HEK293 (cell line): Measurements from ENCODE around the gene RASA2.

ENCODE experiments used
- SP2 ChIP-seq: fragments of 450-650 bp; formaldehyde crosslinking; IDR thresholded peaks from 2 replicates; pipeline ENCODE4 v1.5.1; 2016; ENCODE audit warnings: missing biosample characterization, missing genetic modification characterization
- YY1 ChIP-seq: fragments of 450-650 bp; formaldehyde crosslinking; IDR thresholded peaks from 2 replicates; pipeline ENCODE4 v1.5.1; 2018; ENCODE audit warnings: missing biosample characterization, missing genetic modification characterization
- ZNF157 ChIP-seq: fragments of 450-650 bp; formaldehyde crosslinking; IDR thresholded peaks from 2 replicates; pipeline ENCODE4 v1.5.1; 2016; ENCODE audit warnings: missing biosample characterization, missing genetic modification characterization
- ZNF621 ChIP-seq: fragments of 450-650 bp; formaldehyde crosslinking; IDR thresholded peaks from 2 replicates; pipeline ENCODE4 v1.5.1; 2017; ENCODE audit warnings: missing biosample characterization, missing genetic modification characterization
- ZNF623 ChIP-seq: fragments of 450-650 bp; formaldehyde crosslinking; IDR thresholded peaks from 2 replicates; pipeline ENCODE4 v1.5.1; 2016; ENCODE audit warnings: missing biosample characterization, missing genetic modification characterization
- TF ChIP-seq, protein P1 (sequence below): fragments of 450-650 bp; formaldehyde crosslinking; IDR thresholded peaks from 2 replicates; pipeline ENCODE4 v1.5.1; 2016; ENCODE audit warnings: missing biosample characterization, missing genetic modification characterization, borderline replicate concordance
- TF ChIP-seq, protein P2 (sequence below): fragments of 450-650 bp; formaldehyde crosslinking; IDR thresholded peaks from 2 replicates; pipeline ENCODE4 v1.5.1; 2016; ENCODE audit warnings: missing biosample characterization, missing genetic modification characterization
- TF ChIP-seq, protein P3 (sequence below): fragments of 450-650 bp; formaldehyde crosslinking; IDR thresholded peaks from 2 replicates; pipeline ENCODE4 v1.5.1; 2016; ENCODE audit warnings: missing biosample characterization, missing genetic modification characterization

DNA sequence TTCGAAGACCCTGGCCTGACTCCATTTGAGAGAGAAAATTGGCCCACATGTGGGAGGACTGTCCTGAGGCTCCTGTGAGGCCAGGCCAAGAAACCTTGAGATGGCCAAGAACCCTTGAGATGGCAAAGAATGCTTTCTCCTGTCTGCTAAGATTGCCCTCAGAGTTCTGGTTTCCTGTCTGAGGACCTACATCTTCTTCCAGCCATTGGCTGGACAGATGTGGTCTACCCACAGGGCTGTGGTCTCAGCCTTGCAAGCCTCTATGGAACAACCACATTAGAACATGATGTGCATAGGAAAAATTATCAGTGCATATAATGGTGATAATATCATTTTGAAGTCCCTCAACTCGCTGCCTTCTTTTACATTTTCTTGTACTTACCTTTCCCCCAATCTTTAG is 10.8 kb upstream of the RASA2 start:
- TF ChIP-seq YY1 (tag by site-specific recombination) (no peak), ZNF623 (no peak), ZNF157 (tag by site-specific recombination) (no peak), ZNF621 (tag by site-specific recombination) (no peak), SP2 (tag by site-specific recombination) (no peak)
- TF ChIP-seq, protein P1, sequence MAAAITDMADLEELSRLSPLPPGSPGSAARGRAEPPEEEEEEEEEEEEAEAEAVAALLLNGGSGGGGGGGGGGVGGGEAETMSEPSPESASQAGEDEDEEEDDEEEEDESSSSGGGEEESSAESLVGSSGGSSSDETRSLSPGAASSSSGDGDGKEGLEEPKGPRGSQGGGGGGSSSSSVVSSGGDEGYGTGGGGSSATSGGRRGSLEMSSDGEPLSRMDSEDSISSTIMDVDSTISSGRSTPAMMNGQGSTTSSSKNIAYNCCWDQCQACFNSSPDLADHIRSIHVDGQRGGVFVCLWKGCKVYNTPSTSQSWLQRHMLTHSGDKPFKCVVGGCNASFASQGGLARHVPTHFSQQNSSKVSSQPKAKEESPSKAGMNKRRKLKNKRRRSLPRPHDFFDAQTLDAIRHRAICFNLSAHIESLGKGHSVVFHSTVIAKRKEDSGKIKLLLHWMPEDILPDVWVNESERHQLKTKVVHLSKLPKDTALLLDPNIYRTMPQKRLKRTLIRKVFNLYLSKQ, result no peak
- TF ChIP-seq, protein P2, sequence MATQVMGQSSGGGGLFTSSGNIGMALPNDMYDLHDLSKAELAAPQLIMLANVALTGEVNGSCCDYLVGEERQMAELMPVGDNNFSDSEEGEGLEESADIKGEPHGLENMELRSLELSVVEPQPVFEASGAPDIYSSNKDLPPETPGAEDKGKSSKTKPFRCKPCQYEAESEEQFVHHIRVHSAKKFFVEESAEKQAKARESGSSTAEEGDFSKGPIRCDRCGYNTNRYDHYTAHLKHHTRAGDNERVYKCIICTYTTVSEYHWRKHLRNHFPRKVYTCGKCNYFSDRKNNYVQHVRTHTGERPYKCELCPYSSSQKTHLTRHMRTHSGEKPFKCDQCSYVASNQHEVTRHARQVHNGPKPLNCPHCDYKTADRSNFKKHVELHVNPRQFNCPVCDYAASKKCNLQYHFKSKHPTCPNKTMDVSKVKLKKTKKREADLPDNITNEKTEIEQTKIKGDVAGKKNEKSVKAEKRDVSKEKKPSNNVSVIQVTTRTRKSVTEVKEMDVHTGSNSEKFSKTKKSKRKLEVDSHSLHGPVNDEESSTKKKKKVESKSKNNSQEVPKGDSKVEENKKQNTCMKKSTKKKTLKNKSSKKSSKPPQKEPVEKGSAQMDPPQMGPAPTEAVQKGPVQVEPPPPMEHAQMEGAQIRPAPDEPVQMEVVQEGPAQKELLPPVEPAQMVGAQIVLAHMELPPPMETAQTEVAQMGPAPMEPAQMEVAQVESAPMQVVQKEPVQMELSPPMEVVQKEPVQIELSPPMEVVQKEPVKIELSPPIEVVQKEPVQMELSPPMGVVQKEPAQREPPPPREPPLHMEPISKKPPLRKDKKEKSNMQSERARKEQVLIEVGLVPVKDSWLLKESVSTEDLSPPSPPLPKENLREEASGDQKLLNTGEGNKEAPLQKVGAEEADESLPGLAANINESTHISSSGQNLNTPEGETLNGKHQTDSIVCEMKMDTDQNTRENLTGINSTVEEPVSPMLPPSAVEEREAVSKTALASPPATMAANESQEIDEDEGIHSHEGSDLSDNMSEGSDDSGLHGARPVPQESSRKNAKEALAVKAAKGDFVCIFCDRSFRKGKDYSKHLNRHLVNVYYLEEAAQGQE (tag by site-specific recombination), result no peak
- TF ChIP-seq, protein P3, sequence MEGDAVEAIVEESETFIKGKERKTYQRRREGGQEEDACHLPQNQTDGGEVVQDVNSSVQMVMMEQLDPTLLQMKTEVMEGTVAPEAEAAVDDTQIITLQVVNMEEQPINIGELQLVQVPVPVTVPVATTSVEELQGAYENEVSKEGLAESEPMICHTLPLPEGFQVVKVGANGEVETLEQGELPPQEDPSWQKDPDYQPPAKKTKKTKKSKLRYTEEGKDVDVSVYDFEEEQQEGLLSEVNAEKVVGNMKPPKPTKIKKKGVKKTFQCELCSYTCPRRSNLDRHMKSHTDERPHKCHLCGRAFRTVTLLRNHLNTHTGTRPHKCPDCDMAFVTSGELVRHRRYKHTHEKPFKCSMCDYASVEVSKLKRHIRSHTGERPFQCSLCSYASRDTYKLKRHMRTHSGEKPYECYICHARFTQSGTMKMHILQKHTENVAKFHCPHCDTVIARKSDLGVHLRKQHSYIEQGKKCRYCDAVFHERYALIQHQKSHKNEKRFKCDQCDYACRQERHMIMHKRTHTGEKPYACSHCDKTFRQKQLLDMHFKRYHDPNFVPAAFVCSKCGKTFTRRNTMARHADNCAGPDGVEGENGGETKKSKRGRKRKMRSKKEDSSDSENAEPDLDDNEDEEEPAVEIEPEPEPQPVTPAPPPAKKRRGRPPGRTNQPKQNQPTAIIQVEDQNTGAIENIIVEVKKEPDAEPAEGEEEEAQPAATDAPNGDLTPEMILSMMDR, result no peak
